ENCODE results near the gene FATE1. TPM values are rescaled to one million over a fixed set of nuclear protein-coding genes. Genes with fewer than 3 reads are reported as not detected.
A peak's percentile ranks its signal among the peaks of the same experiment; 100 is the strongest.

FATE1 gene
- total RNA-seq, 1 donor from 2014 or later: not detected

GRCh38 chrX:151701071-151701470 lies 14.8 kb upstream of the FATE1 start:
- TF ChIP-seq CTCF (IDR thresholded peaks at IDR 0.05; ENCODE audit: borderline replicate concordance): no peak
- H3K27me3 ChIP-seq (ENCODE audit: low read depth): peaks cover under 1% of the 10 kb centered on the region
- peaks cover 14% of the 10 kb centered on the region for H3K4me1 ChIP-seq
- no peaks in the 10 kb centered on the region for H3K36me3 ChIP-seq
- no peak overlapping the region for H3K4me3 ChIP-seq
- no peak overlapping the region for H3K27ac ChIP-seq (replicated peaks)
- no peak for DNase-seq
- H3K9me3 ChIP-seq (replicated peaks): no peaks in the 10 kb centered on the region
- intact Hi-C loops (cut with micrococcal nuclease): no loop called here

- no peak overlapping the region for H3K27ac ChIP-seq (replicated peaks)
- no peaks in the 10 kb centered on the region for H3K27me3 ChIP-seq (ENCODE audit: low read depth)
- intact Hi-C loops (cut with micrococcal nuclease): no loop called here
- no peaks in the 10 kb centered on the region for H3K36me3 ChIP-seq
- DNase-seq: no peak
- H3K9me3 ChIP-seq (replicated peaks): no peaks in the 10 kb centered on the region
- H3K4me3 ChIP-seq: no peak overlapping the region
- peaks cover 14% of the 10 kb centered on the region for H3K4me1 ChIP-seq
- no peak for TF ChIP-seq CTCF (IDR thresholded peaks at IDR 0.05; ENCODE audit: borderline replicate concordance)
Measured at GRCh38 chrX:151701531-151701930, 14.3 kb upstream of the FATE1 start.

- no peak for TF ChIP-seq CTCF (IDR thresholded peaks at IDR 0.05; ENCODE audit: borderline replicate concordance)
- Histone ChIP-seq H3K9me3 (replicated peaks) (no peaks in the 10 kb centered on the region), H3K36me3 (no peaks in the 10 kb centered on the region), H3K4me1 (peaks cover 14% of the 10 kb centered on the region), H3K27ac (replicated peaks) (peak overlapping the region; percentile 69), H3K27me3 (ENCODE audit: low read depth) (no peaks in the 10 kb centered on the region), H3K4me3 (no peak overlapping the region)
- intact Hi-C loops (cut with micrococcal nuclease): no loop called here
- DNase-seq: no peak
Measured at GRCh38 chrX:151702026-151702714, 13.7 kb upstream of the FATE1 start.

DNA sequence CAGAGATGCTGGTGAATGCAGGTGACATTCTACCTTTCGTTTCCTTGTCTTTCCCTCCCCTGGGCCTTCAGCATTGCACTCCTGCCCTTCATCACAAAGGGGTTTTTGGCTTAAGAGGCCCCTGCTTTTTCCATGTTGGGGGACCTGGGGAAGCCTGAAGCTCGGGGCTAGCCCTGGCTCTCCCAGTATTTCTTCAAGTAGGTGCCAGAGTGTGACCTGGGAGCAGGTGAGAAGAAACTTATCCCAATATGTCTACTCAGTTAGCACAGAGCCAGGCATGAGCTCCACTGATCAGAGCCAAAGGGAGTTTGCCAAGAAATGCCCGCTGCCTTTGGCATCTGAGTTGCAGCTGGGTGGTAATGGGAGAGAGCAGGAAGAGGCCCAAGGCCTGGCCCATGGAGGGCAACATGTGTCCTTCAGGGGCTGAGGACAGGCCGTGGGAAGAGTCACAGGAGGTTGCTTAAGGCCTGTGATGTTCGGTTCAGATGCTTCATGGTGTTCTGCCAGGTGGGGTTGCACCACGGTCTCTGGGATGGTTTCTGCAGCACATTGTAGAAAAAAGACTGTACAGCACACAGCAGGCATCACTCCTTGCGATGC lies 13.0 kb upstream of the FATE1 start:
- intact Hi-C loops (cut with micrococcal nuclease): no loop called here
- Histone ChIP-seq H3K27ac (replicated peaks) (peak overlapping the region; percentile 69), H3K4me3 (no peak overlapping the region), H3K36me3 (no peaks in the 10 kb centered on the region), H3K27me3 (ENCODE audit: low read depth) (no peaks in the 10 kb centered on the region), H3K4me1 (peaks cover 14% of the 10 kb centered on the region), H3K9me3 (replicated peaks) (no peaks in the 10 kb centered on the region)
- DNase-seq: no peak
- no peak for TF ChIP-seq CTCF (IDR thresholded peaks at IDR 0.05; ENCODE audit: borderline replicate concordance)

DNA sequence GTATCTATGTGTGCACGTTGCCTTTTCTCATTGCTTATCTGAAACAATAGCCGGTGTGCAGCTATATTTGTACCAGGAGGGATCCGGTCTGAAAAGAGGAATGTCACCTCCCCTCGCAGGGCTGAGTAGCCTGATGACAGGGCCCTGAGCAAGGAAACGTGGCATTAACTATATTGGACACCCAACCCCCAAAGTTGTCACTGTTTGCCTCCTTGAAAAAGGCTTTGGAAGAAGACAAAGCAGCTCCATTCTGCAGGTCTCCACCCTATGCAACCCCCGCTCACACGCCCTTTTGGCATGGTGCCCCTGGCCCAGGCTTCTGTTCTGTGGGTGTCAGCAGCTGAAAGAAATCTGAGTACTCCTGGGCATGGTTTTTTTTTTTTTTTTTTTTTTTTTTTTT lies 12.3 kb upstream of the FATE1 start:
- intact Hi-C loops (cut with micrococcal nuclease): no loop called here
- H3K4me3 ChIP-seq: no peak overlapping the region
- H3K27me3 ChIP-seq (ENCODE audit: low read depth): no peaks in the 10 kb centered on the region
- no peaks in the 10 kb centered on the region for H3K36me3 ChIP-seq
- peak overlapping the region; percentile 69 for H3K27ac ChIP-seq (replicated peaks)
- H3K9me3 ChIP-seq (replicated peaks): no peaks in the 10 kb centered on the region
- no peak for TF ChIP-seq CTCF (IDR thresholded peaks at IDR 0.05; ENCODE audit: borderline replicate concordance)
- peaks cover 14% of the 10 kb centered on the region for H3K4me1 ChIP-seq
- peak; percentile 70 for DNase-seq

Data from left ventricle myocardium inferior (tissue), 1 donor.